Measurements from ENCODE around the gene MBOAT2. TPM values are rescaled to one million over a fixed set of nuclear protein-coding genes. Genes with fewer than 3 reads are reported as not detected.
A peak's percentile ranks its signal among the peaks of the same experiment; 100 is the strongest.

Gene MBOAT2
- total RNA-seq, 1 experiment from 2014 or later: 16.7 TPM

GRCh38 chr2:9021563-9022211 lies 18.2 kb upstream of the MBOAT2 start:
- DNase-seq (ENCODE audit: low read depth): no peak
- in situ Hi-C loops (cut with HindIII; ENCODE audit: low pct_unique_long_range_greater_than_20kb, low sequenced_read_pairs): no loop called here

GRCh38 chr2:9020267-9020666 lies 16.8 kb upstream of the MBOAT2 start:
- in situ Hi-C loops (cut with HindIII; ENCODE audit: low pct_unique_long_range_greater_than_20kb, low sequenced_read_pairs): no loop called here
- DNase-seq (ENCODE audit: low read depth): no peak

GRCh38 chr2:9018534-9018933 lies 15.1 kb upstream of the MBOAT2 start:
- in situ Hi-C loops (cut with HindIII; ENCODE audit: low pct_unique_long_range_greater_than_20kb, low sequenced_read_pairs): no loop called here
- no peak for DNase-seq (ENCODE audit: low read depth)

- in situ Hi-C loops (cut with HindIII; ENCODE audit: low pct_unique_long_range_greater_than_20kb, low sequenced_read_pairs): no loop called here
- no peak for DNase-seq (ENCODE audit: low read depth)
Measured at GRCh38 chr2:9018109-9018508, 14.6 kb upstream of the MBOAT2 start.

GRCh38 chr2:9017411-9017810 lies 13.9 kb upstream of the MBOAT2 start:
- in situ Hi-C loops (cut with HindIII; ENCODE audit: low pct_unique_long_range_greater_than_20kb, low sequenced_read_pairs): no loop called here

GRCh38 chr2:9015998-9016397 lies 12.5 kb upstream of the MBOAT2 start:
- in situ Hi-C loops (cut with HindIII; ENCODE audit: low pct_unique_long_range_greater_than_20kb, low sequenced_read_pairs): no loop called here
- no peak for DNase-seq (ENCODE audit: low read depth)

More at GRCh38 chr2:9017411-9017810, 13.9 kb upstream of the MBOAT2 start:
- DNase-seq (ENCODE audit: low read depth): no peak

- no peak for DNase-seq (ENCODE audit: low read depth)
- in situ Hi-C loops (cut with HindIII; ENCODE audit: low pct_unique_long_range_greater_than_20kb, low sequenced_read_pairs): no loop called here
Measured at GRCh38 chr2:9013403-9013802, 9.9 kb upstream of the MBOAT2 start.

- DNase-seq (ENCODE audit: low read depth): no peak
- in situ Hi-C loops (cut with HindIII; ENCODE audit: low pct_unique_long_range_greater_than_20kb, low sequenced_read_pairs): no loop called here
Measured at GRCh38 chr2:9010866-9011265, 7.4 kb upstream of the MBOAT2 start.

- DNase-seq (ENCODE audit: low read depth): no peak
- in situ Hi-C loops (cut with HindIII; ENCODE audit: low pct_unique_long_range_greater_than_20kb, low sequenced_read_pairs): no loop called here
Measured at GRCh38 chr2:9008951-9009664, 5.6 kb upstream of the MBOAT2 start.

- in situ Hi-C loops (cut with HindIII; ENCODE audit: low pct_unique_long_range_greater_than_20kb, low sequenced_read_pairs): no loop called here
- no peak for DNase-seq (ENCODE audit: low read depth)
Measured at GRCh38 chr2:9006368-9006767, 2.9 kb upstream of the MBOAT2 start.

- in situ Hi-C loops (cut with HindIII; ENCODE audit: low pct_unique_long_range_greater_than_20kb, low sequenced_read_pairs): no loop called here
- peak; percentile 23 for DNase-seq (ENCODE audit: low read depth)
Measured at GRCh38 chr2:9004338-9005204, 1.1 kb upstream of the MBOAT2 start.

- no peak for DNase-seq (ENCODE audit: low read depth)
- in situ Hi-C loops (cut with HindIII; ENCODE audit: low pct_unique_long_range_greater_than_20kb, low sequenced_read_pairs): no loop called here
Measured at GRCh38 chr2:9003366-9003615, 193 bp downstream of the MBOAT2 start.

GRCh38 chr2:9002637-9003365 lies 683 bp downstream of the MBOAT2 start:
- peak; percentile 27 for DNase-seq (ENCODE audit: low read depth)
- in situ Hi-C loops (cut with HindIII; ENCODE audit: low pct_unique_long_range_greater_than_20kb, low sequenced_read_pairs): no loop called here

GRCh38 chr2:9002313-9002636 lies 1.2 kb downstream of the MBOAT2 start:
- in situ Hi-C loops (cut with HindIII; ENCODE audit: low pct_unique_long_range_greater_than_20kb, low sequenced_read_pairs): no loop called here
- DNase-seq (ENCODE audit: low read depth): no peak

- no peak for DNase-seq (ENCODE audit: low read depth)
- in situ Hi-C loops (cut with HindIII; ENCODE audit: low pct_unique_long_range_greater_than_20kb, low sequenced_read_pairs): no loop called here
Measured at GRCh38 chr2:9001778-9002177, 1.7 kb downstream of the MBOAT2 start.

- in situ Hi-C loops (cut with HindIII; ENCODE audit: low pct_unique_long_range_greater_than_20kb, low sequenced_read_pairs): no loop called here
- DNase-seq (ENCODE audit: low read depth): no peak
Measured at GRCh38 chr2:9001229-9001628, 2.3 kb downstream of the MBOAT2 start.

GRCh38 chr2:9000442-9000841 lies 3.0 kb downstream of the MBOAT2 start:
- DNase-seq (ENCODE audit: low read depth): no peak
- in situ Hi-C loops (cut with HindIII; ENCODE audit: low pct_unique_long_range_greater_than_20kb, low sequenced_read_pairs): no loop called here

- in situ Hi-C loops (cut with HindIII; ENCODE audit: low pct_unique_long_range_greater_than_20kb, low sequenced_read_pairs): no loop called here
Measured at GRCh38 chr2:8999797-9000196, 3.7 kb downstream of the MBOAT2 start.

GRCh38 chr2:8999102-8999446 lies 4.4 kb downstream of the MBOAT2 start:
- no peak for DNase-seq (ENCODE audit: low read depth)
- in situ Hi-C loops (cut with HindIII; ENCODE audit: low pct_unique_long_range_greater_than_20kb, low sequenced_read_pairs): no loop called here

More at GRCh38 chr2:8999797-9000196, 3.7 kb downstream of the MBOAT2 start:
- DNase-seq (ENCODE audit: low read depth): no peak

Measured in Caki2 (cell line).